Activated T-cell treated with anti-CD3 and anti-CD28 coated beads, Interleukin-2, amount 50 U/mL, for 24 hours (primary cell): ENCODE results near the gene STK24.

Experiments
- DNase-seq: peaks from one replicate; pipeline ENCODE4 v3.0.0-alpha.2; 2020
- H3K27ac Mint-ChIP-seq: 2 replicates; pipeline ENCODE4 v1.8.0; 2020; ENCODE audit warnings: mild to moderate bottlenecking, mixed read lengths
- H3K27me3 Mint-ChIP-seq: 2 replicates; pipeline ENCODE4 v1.8.0; 2020; ENCODE audit warnings: mixed read lengths
- H3K36me3 Mint-ChIP-seq: 2 replicates; pipeline ENCODE4 v1.8.0; 2020; ENCODE audit warnings: low read depth, mixed read lengths
- H3K4me1 Mint-ChIP-seq: 2 replicates; pipeline ENCODE4 v1.8.0; 2020; ENCODE audit warnings: low read depth, mixed read lengths
- H3K4me3 Mint-ChIP-seq: 2 replicates; pipeline ENCODE4 v1.8.0; 2020; ENCODE audit warnings: mild to moderate bottlenecking, moderate library complexity, mixed read lengths
- H3K9me3 Mint-ChIP-seq: 2 replicates; pipeline ENCODE4 v1.8.0; 2020; ENCODE audit warnings: mixed read lengths

The STK24 gene

DNA sequence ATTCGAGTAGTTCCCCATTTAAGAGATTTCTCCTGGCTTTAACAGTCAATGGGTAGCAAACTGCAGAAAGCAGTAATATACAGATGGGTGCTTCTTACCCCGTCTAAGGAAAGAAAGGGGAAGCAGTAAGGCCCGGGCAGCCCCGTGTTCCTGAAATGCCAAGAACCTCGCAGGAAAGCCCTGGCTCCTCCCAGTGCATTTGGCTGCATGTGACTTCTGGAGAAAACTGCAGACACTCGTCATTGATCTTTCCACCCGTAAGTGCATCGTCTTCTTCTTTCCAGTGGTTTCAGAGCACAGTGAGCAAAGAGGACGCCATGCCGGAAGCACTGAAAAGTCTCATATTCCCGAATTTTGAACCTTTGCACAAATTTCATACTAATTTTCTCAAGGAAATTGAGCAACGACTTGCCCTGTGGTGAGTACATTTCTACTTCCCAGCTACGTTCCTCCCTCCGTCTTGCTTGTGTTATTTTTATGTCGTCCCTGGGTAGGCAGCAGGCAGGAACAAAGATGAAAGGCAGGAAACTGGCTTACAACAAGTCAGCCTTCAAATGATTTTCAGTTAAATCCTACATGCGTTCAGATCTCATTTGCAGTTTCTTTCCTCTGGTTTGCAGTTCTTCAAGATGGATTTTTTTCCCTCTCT lies 165.2 kb downstream of the STK24 start:
- Mint-ChIP-seq H3K4me3 (peak overlapping the region; percentile 39), H3K4me1 (peaks cover 15% of the 10 kb centered on the region), H3K27me3 (peaks cover 10% of the 10 kb centered on the region), H3K9me3 (no peaks in the 10 kb centered on the region), H3K27ac (peak overlapping the region; percentile 2), H3K36me3 (no peaks in the 10 kb centered on the region)
- peak; percentile 33 for DNase-seq

DNA sequence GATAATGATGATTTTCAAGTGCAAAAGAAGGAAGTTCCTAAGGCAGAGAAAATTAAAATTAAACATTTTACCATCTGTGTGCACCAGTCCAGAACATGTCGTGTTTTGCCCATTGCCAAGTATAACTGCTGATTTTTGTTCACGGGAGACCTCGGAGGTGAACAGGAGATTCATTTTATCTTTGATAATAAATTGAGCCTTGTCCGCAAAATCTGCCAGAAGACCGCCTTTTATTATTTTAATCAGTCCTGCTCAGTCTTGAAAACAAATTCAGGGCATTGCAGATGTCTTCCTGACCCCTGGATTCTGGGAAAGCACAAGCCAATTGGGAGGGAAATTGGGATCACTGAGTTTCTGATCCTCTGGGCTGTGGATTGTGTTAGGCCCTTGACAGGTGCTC lies 165.9 kb downstream of the STK24 start:
- H3K27ac Mint-ChIP-seq = no peak overlapping the region
- H3K4me1 Mint-ChIP-seq = peaks cover 15% of the 10 kb centered on the region

DNA sequence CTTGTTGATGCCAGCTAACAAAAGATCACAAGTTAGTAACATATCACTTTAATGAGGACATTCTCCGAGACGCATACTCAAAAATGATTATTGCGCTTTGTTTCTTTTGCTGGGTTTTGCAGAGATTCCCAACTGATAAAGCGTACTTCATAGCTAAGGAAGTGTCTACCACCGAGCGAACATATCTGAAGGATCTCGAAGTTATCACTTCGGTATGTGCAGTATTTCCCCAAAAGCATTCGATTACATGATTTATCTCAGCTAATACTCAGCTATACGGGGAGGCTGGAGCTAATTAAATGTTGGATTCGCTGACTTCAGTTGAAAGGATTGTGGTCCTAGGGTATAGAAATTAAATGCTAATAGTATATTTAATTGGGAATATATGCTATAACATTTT lies 166.3 kb downstream of the STK24 start:
- no peak overlapping the region for H3K4me3 Mint-ChIP-seq
- H3K36me3 Mint-ChIP-seq = no peaks in the 10 kb centered on the region
- peaks cover 15% of the 10 kb centered on the region for H3K4me1 Mint-ChIP-seq
- no peak for DNase-seq
- peaks cover 10% of the 10 kb centered on the region for H3K27me3 Mint-ChIP-seq
- no peak overlapping the region for H3K27ac Mint-ChIP-seq
- no peaks in the 10 kb centered on the region for H3K9me3 Mint-ChIP-seq

More for the DNA sequence above, 165.9 kb downstream of the STK24 start:
- Mint-ChIP-seq H3K9me3 (no peaks in the 10 kb centered on the region), H3K27me3 (peaks cover 10% of the 10 kb centered on the region), H3K36me3 (no peaks in the 10 kb centered on the region), H3K4me3 (no peak overlapping the region)
- DNase-seq = no peak

DNA sequence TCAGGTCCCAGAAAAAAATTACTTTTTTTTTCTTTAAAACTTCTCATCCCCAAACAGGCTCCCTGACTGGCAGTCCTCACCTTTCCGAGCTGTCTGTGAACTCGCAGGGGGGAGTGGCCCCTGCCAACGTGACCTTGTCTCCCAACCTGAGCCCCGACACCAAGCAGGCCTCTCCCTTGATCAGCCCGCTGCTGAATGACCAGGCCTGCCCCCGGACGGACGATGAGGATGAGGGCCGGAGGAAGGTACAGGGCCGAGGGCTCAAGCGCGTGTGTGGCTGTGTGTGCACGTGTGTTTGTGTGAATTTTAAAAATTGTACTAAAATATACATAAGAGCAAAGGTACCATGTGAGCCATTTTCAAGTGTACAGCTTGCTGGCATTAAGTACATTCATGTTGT lies 167.6 kb downstream of the STK24 start:
- Mint-ChIP-seq H3K36me3 (no peaks in the 10 kb centered on the region), H3K4me1 (peaks cover 15% of the 10 kb centered on the region), H3K27me3 (peaks cover 10% of the 10 kb centered on the region), H3K4me3 (no peak overlapping the region), H3K9me3 (no peaks in the 10 kb centered on the region), H3K27ac (no peak overlapping the region)
- no peak for DNase-seq

DNA sequence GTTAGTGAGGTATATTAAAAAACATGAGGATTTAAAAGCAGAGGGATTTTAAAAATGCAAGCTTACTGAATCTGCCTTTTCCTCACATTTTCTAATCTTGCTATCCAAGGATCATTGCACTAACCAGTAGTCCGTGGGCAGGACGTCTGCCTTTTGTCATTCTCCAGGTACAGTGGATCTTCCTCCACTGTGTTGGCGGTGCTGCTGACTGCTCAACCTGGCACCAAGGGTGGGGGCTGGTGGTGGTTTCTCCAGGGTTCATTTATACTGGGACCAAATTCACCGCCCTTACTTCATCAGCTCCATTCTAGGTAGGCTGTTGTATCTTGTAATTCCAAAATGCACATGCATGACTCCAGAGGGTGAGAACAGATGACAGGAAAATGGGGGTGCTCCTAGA lies 169.3 kb downstream of the STK24 start:
- H3K9me3 Mint-ChIP-seq = no peaks in the 10 kb centered on the region

DNA sequence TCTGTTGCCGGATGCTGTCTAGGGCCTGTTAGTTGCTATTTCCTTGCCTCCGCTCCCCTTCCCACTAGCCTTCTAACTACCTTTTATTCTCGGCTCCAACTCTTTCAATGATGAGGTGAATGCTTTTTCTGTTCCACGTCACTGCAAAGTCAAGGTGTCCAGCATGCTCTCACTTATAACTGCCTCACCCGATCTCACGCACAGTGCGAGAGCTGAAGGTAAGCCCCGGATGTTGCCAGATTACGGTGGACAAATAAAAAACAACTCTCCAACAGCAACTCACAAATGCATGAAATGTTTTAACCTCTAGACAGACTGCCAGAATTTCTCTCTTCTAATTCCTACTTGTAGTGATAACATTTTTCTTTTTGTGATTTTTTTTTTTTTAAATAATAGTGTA lies 169.9 kb downstream of the STK24 start:
- peaks cover 9% of the 10 kb centered on the region for H3K4me1 Mint-ChIP-seq
- H3K9me3 Mint-ChIP-seq = no peaks in the 10 kb centered on the region
- no peak overlapping the region for H3K27ac Mint-ChIP-seq

More for the DNA sequence above, 169.3 kb downstream of the STK24 start:
- Mint-ChIP-seq H3K27ac (no peak overlapping the region), H3K4me3 (no peak overlapping the region), H3K36me3 (no peaks in the 10 kb centered on the region), H3K27me3 (peaks cover 10% of the 10 kb centered on the region), H3K4me1 (peaks cover 14% of the 10 kb centered on the region)
- no peak for DNase-seq

DNA sequence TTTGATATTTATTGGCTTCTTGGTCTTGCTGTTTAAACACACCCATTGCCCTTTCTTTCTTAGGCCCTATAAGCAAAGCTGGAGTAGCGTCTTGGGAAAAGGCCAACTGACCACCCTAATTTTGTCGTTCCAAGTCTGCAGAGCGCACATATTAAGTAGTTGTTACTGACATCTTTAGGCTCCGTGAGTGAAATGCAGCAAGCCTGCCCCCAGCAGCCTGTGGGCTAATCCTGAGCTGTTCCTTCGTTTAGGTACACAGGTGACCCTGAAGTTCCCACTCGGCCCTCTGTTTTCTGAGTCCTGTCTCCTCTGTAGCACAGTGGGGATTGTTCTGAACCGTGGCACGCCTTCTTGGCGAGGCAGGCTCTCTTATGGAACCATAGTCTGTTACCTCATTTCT lies 170.5 kb downstream of the STK24 start:
- Mint-ChIP-seq H3K36me3 (no peaks in the 10 kb centered on the region), H3K27me3 (peaks cover 6% of the 10 kb centered on the region), H3K4me1 (peaks cover 4% of the 10 kb centered on the region), H3K9me3 (no peaks in the 10 kb centered on the region), H3K27ac (no peak overlapping the region), H3K4me3 (no peak overlapping the region)
- no peak for DNase-seq

More for the DNA sequence above, 169.9 kb downstream of the STK24 start:
- Mint-ChIP-seq H3K36me3 (no peaks in the 10 kb centered on the region), H3K27me3 (peaks cover 8% of the 10 kb centered on the region), H3K4me3 (no peak overlapping the region)
- DNase-seq = no peak

DNA sequence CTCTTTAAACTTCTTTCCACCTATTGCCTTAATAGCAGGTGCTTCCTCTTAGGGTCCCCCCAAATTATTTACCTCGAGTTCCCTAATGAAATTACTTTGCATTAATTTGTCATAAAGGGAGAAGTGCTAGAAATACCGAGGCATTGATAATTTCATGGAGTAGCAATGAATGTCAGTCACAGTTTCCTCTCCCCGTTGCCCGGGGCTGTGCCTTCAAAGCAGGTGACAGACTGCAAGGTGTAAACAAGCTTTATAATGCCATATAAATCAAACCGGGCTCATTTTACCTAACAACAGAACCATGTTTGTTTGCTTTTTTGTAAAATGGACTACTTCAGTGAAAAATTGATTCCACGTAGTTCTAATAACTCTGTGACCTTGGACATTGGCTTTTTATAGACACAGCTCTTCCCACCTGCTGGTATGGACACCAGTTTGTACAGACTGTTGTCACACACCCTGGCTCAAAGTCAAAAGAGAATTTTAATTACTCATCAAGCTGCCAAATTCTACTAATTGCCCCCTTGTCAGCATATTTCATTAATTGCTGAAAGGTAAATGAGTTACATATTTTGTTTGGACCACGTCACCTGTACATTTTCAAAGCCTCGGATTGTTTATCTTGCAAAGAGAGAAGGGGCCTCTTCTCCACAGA lies 171.1 kb downstream of the STK24 start:
- Mint-ChIP-seq H3K27ac (no peak overlapping the region), H3K9me3 (no peaks in the 10 kb centered on the region), H3K27me3 (peaks cover under 1% of the 10 kb centered on the region), H3K36me3 (no peaks in the 10 kb centered on the region), H3K4me3 (no peak overlapping the region), H3K4me1 (no peaks in the 10 kb centered on the region)
- no peak for DNase-seq

DNA sequence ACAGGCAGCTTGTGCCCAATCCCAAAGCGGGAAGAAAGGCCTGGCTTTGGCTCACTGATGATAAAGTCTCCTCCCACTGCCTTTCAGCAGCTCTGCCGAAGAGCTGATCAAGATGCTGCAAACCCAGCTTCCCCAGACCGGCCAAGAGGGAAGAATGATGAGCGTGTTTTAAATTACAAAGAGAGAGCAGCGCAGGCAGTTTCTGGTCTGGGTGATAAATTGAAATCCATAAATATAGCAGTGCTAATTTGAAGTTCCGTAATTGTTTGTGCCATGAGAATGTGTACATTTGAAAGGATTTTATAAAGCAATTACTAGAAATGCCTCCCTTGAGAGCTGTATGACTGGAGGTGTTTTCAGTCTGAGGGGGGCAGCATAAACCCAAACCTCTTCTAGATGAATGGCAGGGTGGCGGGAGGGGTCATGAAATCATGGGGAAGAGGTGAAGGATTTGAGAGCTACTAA lies 171.8 kb downstream of the STK24 start:
- no peaks in the 10 kb centered on the region for H3K9me3 Mint-ChIP-seq
- no peak overlapping the region for H3K4me3 Mint-ChIP-seq
- H3K36me3 Mint-ChIP-seq = no peaks in the 10 kb centered on the region
- H3K27me3 Mint-ChIP-seq = no peaks in the 10 kb centered on the region
- H3K27ac Mint-ChIP-seq = no peak overlapping the region
- no peaks in the 10 kb centered on the region for H3K4me1 Mint-ChIP-seq
- no peak for DNase-seq

DNA sequence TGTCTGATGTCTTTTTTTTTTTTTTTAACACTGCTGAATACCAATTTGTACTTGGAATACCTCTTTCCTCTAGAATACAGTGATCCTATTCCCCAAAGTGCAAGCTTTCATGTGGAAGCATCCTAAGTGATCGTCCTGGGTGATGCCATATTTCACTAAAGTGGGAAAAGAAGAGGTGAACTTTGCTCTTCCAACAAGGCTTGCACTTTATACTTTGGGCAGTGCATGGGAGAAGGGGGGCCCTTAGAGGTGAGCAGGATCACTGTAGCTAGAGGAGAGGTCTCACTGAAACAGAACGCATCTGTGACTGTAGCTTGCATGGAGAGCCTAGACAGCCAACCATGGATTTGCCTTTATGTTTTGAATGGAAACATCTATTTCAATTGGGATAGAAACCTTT lies 173.8 kb downstream of the STK24 start:
- Mint-ChIP-seq H3K9me3 (no peaks in the 10 kb centered on the region), H3K36me3 (no peaks in the 10 kb centered on the region), H3K4me1 (no peaks in the 10 kb centered on the region), H3K27ac (no peak overlapping the region), H3K27me3 (no peaks in the 10 kb centered on the region), H3K4me3 (no peak overlapping the region)
- no peak for DNase-seq

DNA sequence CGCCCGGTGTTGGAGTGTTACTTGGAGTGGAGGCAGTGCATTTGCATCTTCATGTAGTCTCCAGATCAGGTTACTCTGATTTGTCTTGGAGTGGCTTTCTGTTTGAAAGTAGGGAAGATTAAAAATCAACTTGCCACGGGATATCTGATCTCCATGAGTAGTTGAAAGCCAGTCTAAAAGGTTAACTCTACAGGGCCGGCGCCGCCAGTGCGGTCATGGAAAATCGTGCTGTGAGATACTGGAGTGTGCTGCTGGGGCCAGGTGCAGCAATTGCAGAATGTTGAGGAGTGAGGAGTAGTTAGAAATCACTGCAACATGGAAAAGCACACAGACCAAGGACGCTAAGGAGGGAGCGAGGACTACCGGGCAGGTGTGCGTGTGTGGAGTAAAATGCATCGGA lies 175.0 kb downstream of the STK24 start:
- H3K27ac Mint-ChIP-seq = no peak overlapping the region
- no peaks in the 10 kb centered on the region for H3K36me3 Mint-ChIP-seq
- H3K9me3 Mint-ChIP-seq = no peaks in the 10 kb centered on the region
- DNase-seq = no peak
- H3K27me3 Mint-ChIP-seq = peaks cover 5% of the 10 kb centered on the region
- no peaks in the 10 kb centered on the region for H3K4me1 Mint-ChIP-seq
- no peak overlapping the region for H3K4me3 Mint-ChIP-seq

DNA sequence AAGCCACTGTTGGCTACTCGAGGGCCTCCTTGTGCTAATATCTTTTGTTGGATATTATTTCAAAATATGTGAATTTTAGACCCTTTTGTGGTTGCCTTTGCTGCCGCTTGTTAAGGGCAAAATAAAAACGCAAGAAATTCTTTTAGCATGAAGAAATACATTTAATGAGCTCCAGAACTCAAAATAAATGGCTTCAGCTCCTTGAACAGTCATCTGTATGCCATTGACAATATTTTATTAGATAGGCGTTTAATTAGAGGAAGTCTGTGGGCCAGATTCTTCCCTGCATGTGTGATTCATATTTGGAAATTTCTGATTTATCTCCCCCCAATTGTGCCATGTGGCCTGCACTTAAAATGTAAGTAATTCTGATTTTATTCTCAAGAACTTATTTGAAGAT lies 177.2 kb downstream of the STK24 start:
- H3K9me3 Mint-ChIP-seq = no peaks in the 10 kb centered on the region
- H3K4me3 Mint-ChIP-seq = no peak overlapping the region
- DNase-seq = no peak
- H3K27me3 Mint-ChIP-seq = peaks cover 5% of the 10 kb centered on the region
- H3K27ac Mint-ChIP-seq = no peak overlapping the region
- H3K4me1 Mint-ChIP-seq = no peaks in the 10 kb centered on the region
- H3K36me3 Mint-ChIP-seq = no peaks in the 10 kb centered on the region

DNA sequence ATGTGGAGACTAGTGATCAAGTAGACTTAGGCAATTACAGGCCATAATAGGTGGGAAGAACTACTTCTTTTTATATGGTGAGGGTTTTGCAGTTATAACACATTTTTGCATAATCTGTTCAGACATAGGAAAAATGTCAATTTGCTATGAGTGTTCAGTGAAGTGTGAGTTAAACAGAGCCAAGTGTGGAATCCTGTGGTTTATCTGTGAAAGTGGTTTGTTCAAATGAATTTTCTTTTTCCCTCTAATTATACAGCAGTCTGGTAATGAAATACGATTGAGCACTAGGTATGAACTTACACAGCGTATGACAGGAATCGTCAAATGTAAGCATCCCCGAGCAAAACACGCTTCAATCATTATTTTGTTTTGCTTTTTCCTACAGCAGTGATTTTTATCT lies 178.3 kb downstream of the STK24 start:
- no peaks in the 10 kb centered on the region for H3K4me1 Mint-ChIP-seq
- H3K36me3 Mint-ChIP-seq = no peaks in the 10 kb centered on the region
- no peak overlapping the region for H3K27ac Mint-ChIP-seq
- no peak overlapping the region for H3K4me3 Mint-ChIP-seq
- H3K27me3 Mint-ChIP-seq = peaks cover 5% of the 10 kb centered on the region
- H3K9me3 Mint-ChIP-seq = no peaks in the 10 kb centered on the region
- DNase-seq = no peak

DNA sequence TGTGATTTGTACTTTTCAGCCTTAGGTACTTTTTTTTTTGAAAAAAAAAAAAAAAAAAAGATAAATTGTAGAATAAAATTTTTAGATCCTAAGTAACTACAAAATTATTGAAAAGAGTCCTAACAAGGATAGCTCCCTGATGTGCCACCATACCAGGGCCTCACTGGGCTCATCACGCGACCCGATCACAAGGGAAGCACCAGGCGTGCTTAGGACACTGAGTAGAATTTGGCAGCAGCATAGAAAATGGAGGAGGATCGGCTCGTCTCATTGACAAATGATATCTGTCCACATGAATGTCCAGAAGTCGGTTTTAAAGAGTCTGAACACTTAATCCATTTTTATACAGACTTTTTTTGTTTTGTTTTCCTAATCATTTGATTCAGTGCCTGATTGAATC lies 179.0 kb downstream of the STK24 start:
- Mint-ChIP-seq H3K36me3 (no peaks in the 10 kb centered on the region), H3K27ac (no peak overlapping the region), H3K4me1 (no peaks in the 10 kb centered on the region), H3K9me3 (no peaks in the 10 kb centered on the region), H3K27me3 (peaks cover 5% of the 10 kb centered on the region), H3K4me3 (no peak overlapping the region)
- DNase-seq = no peak

DNA sequence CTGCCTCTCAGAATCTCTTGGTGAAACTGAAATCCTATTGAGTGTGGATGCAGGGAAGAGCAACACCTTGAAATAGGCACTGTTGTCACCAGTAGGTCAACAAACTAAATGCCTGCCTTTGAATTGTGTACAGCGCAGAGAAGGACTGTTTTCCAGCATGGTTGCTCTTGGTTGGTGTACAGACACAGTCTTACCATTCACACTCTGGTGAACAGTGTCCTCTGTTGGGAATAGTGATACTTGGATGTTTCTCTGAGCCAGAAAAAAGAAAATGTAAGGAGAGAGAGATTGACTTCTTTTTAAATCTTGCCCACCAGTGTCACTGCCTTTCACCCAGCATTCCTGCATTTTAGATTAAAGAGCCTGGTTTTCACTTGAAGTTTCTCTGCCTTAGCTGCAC lies 179.7 kb downstream of the STK24 start:
- DNase-seq = no peak
- no peaks in the 10 kb centered on the region for H3K4me1 Mint-ChIP-seq
- no peak overlapping the region for H3K27ac Mint-ChIP-seq
- peaks cover 5% of the 10 kb centered on the region for H3K27me3 Mint-ChIP-seq
- no peaks in the 10 kb centered on the region for H3K36me3 Mint-ChIP-seq
- H3K9me3 Mint-ChIP-seq = no peaks in the 10 kb centered on the region
- H3K4me3 Mint-ChIP-seq = no peak overlapping the region
